HEK293T (cell line): ENCODE data around the gene MRPL32.

ENCODE experiments used
- CTCF ChIA-PET: fragments of 350-600 bp; formaldehyde crosslinking; extraction: SDS; loops from one replicate; lab custom pipeline; 2021; ENCODE audit warnings: antibody characterized with exemption, inconsistent platforms; lab: Yijun Ruan, JAX
- POLR2A ChIA-PET: fragments of 350-600 bp; formaldehyde crosslinking; extraction: SDS; loops from one replicate; lab custom pipeline; 2020; ENCODE audit warnings: antibody characterized with exemption, inconsistent platforms; lab: Yijun Ruan, JAX
- DNase-seq: peaks from one replicate; pipeline ENCODE4 v3.0.0; 2012; ENCODE audit warnings: mixed read lengths; ENCODE audit errors: extremely low spot score
- ARNT ChIP-seq: fragments of 450-650 bp; IDR thresholded peaks from 2 replicates; pipeline ENCODE4 v1.6.1; 2017; ENCODE audit warnings: mild to moderate bottlenecking
- BHLHE40 ChIP-seq: fragments of 450-650 bp; IDR thresholded peaks from 2 replicates; pipeline ENCODE4 v1.6.1; 2016; ENCODE audit warnings: mild to moderate bottlenecking, moderate library complexity, borderline replicate concordance
- CTBP1 ChIP-seq: fragments of 450-650 bp; IDR thresholded peaks from 2 replicates; pipeline ENCODE4 v1.6.1; 2016; ENCODE audit warnings: borderline replicate concordance
- ELF4 ChIP-seq: fragments of 450-650 bp; IDR thresholded peaks from 2 replicates; pipeline ENCODE4 v1.6.1; 2017; ENCODE audit warnings: antibody characterized with exemption
- FOXA1 ChIP-seq: fragments of 450-650 bp; IDR thresholded peaks from 2 replicates; pipeline ENCODE4 v1.6.1; 2016; ENCODE audit warnings: mild to moderate bottlenecking
- FOXK2 ChIP-seq: fragments of 450-650 bp; IDR thresholded peaks from 2 replicates; pipeline ENCODE4 v1.6.1; 2016; ENCODE audit warnings: mild to moderate bottlenecking
- FOXM1 ChIP-seq: fragments of 450-650 bp; IDR thresholded peaks from 2 replicates; pipeline ENCODE4 v1.6.1; 2017; ENCODE audit warnings: mild to moderate bottlenecking, borderline replicate concordance
- HDGF ChIP-seq: fragments of 450-650 bp; IDR thresholded peaks from 2 replicates; pipeline ENCODE4 v1.6.1; 2017; ENCODE audit warnings: antibody characterized with exemption, borderline replicate concordance
- L3MBTL2 ChIP-seq: fragments of 450-650 bp; conservative IDR thresholded peaks from 2 replicates; pipeline ENCODE4 v1.6.1; 2016; ENCODE audit warnings: mild to moderate bottlenecking
- LEF1 ChIP-seq: fragments of 450-650 bp; IDR thresholded peaks from 2 replicates; pipeline ENCODE4 v1.6.1; 2017; ENCODE audit warnings: mild to moderate bottlenecking, borderline replicate concordance
- NFRKB ChIP-seq: fragments of 450-650 bp; IDR thresholded peaks from 2 replicates; pipeline ENCODE4 v1.6.1; 2016; ENCODE audit warnings: mild to moderate bottlenecking, moderate library complexity
- SP1 ChIP-seq: fragments of 450-650 bp; IDR thresholded peaks from 2 replicates; pipeline ENCODE4 v1.6.1; 2017
- SUZ12 ChIP-seq: fragments of 450-650 bp; IDR thresholded peaks from 2 replicates; pipeline ENCODE4 v1.6.1; 2016; ENCODE audit warnings: mild to moderate bottlenecking
- TARDBP ChIP-seq: fragments of 450-650 bp; IDR thresholded peaks from 2 replicates; pipeline ENCODE4 v1.6.1; 2016
- ZNF384 ChIP-seq: fragments of 450-650 bp; IDR thresholded peaks from 2 replicates; pipeline ENCODE4 v1.6.1; 2016
- TF ChIP-seq, protein P1 (sequence below): fragments of 450-650 bp; IDR thresholded peaks from 2 replicates; pipeline ENCODE4 v1.6.1; 2016

MRPL32 gene

GRCh38 chr7:42926204-42926603 lies 6.0 kb upstream of the MRPL32 start:
- no peak for DNase-seq
- POLR2A ChIA-PET = no interaction called here
- TF ChIP-seq SUZ12 (no peak), ELF4 (no peak), FOXA1 (no peak), LEF1 (no peak), NFRKB (no peak), TARDBP (no peak), ARNT (no peak), CTBP1 (no peak), L3MBTL2 (no peak), HDGF (no peak), BHLHE40 (no peak), FOXK2 (no peak), SP1 (no peak), ZNF384 (no peak)
- TF ChIP-seq, protein P1, sequence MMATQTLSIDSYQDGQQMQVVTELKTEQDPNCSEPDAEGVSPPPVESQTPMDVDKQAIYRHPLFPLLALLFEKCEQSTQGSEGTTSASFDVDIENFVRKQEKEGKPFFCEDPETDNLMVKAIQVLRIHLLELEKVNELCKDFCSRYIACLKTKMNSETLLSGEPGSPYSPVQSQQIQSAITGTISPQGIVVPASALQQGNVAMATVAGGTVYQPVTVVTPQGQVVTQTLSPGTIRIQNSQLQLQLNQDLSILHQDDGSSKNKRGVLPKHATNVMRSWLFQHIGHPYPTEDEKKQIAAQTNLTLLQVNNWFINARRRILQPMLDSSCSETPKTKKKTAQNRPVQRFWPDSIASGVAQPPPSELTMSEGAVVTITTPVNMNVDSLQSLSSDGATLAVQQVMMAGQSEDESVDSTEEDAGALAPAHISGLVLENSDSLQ = no peak
- CTCF ChIA-PET = no interaction called here

DNA sequence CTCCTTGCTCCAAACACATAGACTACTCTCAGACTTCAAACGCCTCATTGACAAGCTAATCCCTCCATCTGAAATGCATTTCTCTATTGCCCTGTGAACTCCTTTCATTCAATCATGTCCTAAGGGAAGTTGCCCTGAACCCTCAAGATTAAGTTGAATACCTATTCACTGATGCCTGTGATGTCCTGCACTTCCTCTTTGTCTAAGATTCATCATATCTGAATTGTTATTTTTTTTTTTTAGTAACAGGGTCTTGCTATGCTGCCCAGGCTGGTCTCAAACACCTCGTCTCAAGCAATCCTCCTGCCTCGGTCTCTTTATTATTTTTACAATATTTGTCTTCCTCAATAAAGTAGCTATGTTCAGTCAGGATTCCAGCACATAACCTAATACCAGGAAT lies 3.4 kb upstream of the MRPL32 start:
- CTCF ChIA-PET = no interaction called here
- TF ChIP-seq ARNT = no peak
- no peak for TF ChIP-seq ZNF384
- TF ChIP-seq SUZ12 = no peak
- no peak for TF ChIP-seq FOXA1
- no peak for TF ChIP-seq HDGF
- TF ChIP-seq BHLHE40 = no peak
- no peak for TF ChIP-seq TARDBP
- TF ChIP-seq LEF1 = no peak
- TF ChIP-seq NFRKB = no peak
- TF ChIP-seq, protein P1 = no peak
- TF ChIP-seq L3MBTL2 = no peak
- TF ChIP-seq SP1 = no peak
- TF ChIP-seq ELF4 = no peak
- no peak for TF ChIP-seq CTBP1
- no peak for TF ChIP-seq FOXK2
- no peak for TF ChIP-seq FOXM1
- POLR2A ChIA-PET = no interaction called here
- DNase-seq = no peak

DNA sequence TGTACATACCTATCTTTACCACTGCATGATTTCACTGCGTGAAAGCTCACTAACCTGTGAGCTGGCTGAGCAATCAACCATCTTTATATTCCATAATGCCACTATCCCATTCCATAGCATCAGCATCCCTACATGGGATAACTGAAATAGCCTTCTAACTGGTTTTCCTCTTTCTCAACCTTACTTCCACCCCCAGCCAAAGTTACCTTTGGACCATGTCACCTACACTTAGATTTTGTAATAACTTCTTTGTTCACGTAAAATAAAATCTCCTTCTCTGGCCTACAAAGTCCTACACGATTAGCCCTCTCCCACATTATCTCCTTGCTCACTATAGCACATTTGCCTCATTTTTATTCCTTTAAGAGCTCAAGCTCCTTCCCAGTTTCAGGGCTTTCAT lies 2.7 kb upstream of the MRPL32 start:
- ChIA-PET POLR2A (interaction anchor here (1.1 kb wide), 1 partner anchor 17 kb away, joined by 5 read pairs; the partner anchor contains the start of gene C7orf25), CTCF (interaction anchor here (1.0 kb wide), 1 partner anchor 525 kb away, joined by 3 read pairs; no protein-coding TSS in a partner anchor)
- DNase-seq = no peak
- TF ChIP-seq NFRKB (no peak), LEF1 (no peak), ARNT (no peak), HDGF (no peak), TARDBP (no peak), ELF4 (no peak), FOXM1 (no peak), BHLHE40 (no peak), CTBP1 (no peak), FOXK2 (no peak), L3MBTL2 (no peak), SP1 (no peak), ZNF384 (no peak)
- TF ChIP-seq, protein P1 = no peak

- CTCF ChIA-PET = interaction anchor here (0.8 kb wide), 1 partner anchor 495 kb away, joined by 3 read pairs; no protein-coding TSS in a partner anchor
- POLR2A ChIA-PET = interaction anchor here (1.2 to 1.5 kb wide), 2 partner anchors 9 to 332 kb away, joined by 3 to 4 read pairs; no protein-coding TSS in a partner anchor
- no peak for DNase-seq
- TF ChIP-seq CTBP1 (no peak), LEF1 (no peak), ARNT (no peak), BHLHE40 (no peak), SP1 (no peak), ELF4 (no peak), FOXK2 (no peak), HDGF (no peak), L3MBTL2 (no peak), FOXM1 (no peak), TARDBP (no peak), NFRKB (no peak), ZNF384 (no peak), SUZ12 (no peak), FOXA1 (no peak)
- TF ChIP-seq, protein P1 = no peak
These were observed 1.3 kb upstream of the MRPL32 start for GRCh38 chr7:42930889-42931288.

- TF ChIP-seq NFRKB (no peak), ELF4 (no peak), FOXM1 (no peak), FOXK2 (no peak), LEF1 (no peak), FOXA1 (no peak), SUZ12 (no peak), CTBP1 (no peak)
- TF ChIP-seq, protein P1 = no peak
- POLR2A ChIA-PET = interaction anchor here (0.9 to 1.9 kb wide), 10 partner anchors 9 to 538 kb away, joined by 3 to 8 read pairs (median 4); partner anchors contain the start of gene C7orf25
- no peak for DNase-seq
- CTCF ChIA-PET = interaction anchor here (1.0 kb wide), 1 partner anchor 177 kb away, joined by 6 read pairs; no protein-coding TSS in a partner anchor
These were observed 736 bp upstream of the MRPL32 start for GRCh38 chr7:42931447-42931833.
